Trophoblast cell (in vitro differentiated cells and primary cell): ENCODE results near the gene SLC2A14.
"Not testable (repeated sequence)": the region's sequence is repeated elsewhere in the genome, so short reads cannot be mapped to it uniquely, and the experiment has no call there.

Source experiments
- DNase-seq, 2 donors: peaks; one replicate each; pipeline ENCODE4 v3.0.0-alpha.2; 2016
- H2AFZ ChIP-seq: 2 replicates; pipeline ENCODE4 v1.6.1; 2013; ENCODE audit warnings: low read length, moderate library complexity, mild to moderate bottlenecking; ENCODE audit not compliant: insufficient read depth, poor library complexity
- H2AK5ac ChIP-seq: 2 replicates; pipeline ENCODE4 v1.6.1; 2013; ENCODE audit warnings: mild to moderate bottlenecking, low read length
- H2BK120ac ChIP-seq: 2 replicates; pipeline ENCODE4 v1.6.1; 2013; ENCODE audit warnings: low read length, mild to moderate bottlenecking, moderate library complexity; ENCODE audit not compliant: insufficient read depth, poor library complexity
- H2BK12ac ChIP-seq: 2 replicates; pipeline ENCODE4 v1.6.1; 2013; ENCODE audit warnings: mild to moderate bottlenecking, low read length, moderate library complexity
- H2BK5ac ChIP-seq: 2 replicates; pipeline ENCODE4 v1.6.1; 2013; ENCODE audit warnings: low read length, low read depth, moderate library complexity, mild to moderate bottlenecking; ENCODE audit not compliant: poor library complexity
- H3K14ac ChIP-seq: 2 replicates; pipeline ENCODE4 v1.6.1; 2013; ENCODE audit warnings: mild to moderate bottlenecking, low read length
- H3K18ac ChIP-seq: 2 replicates; pipeline ENCODE4 v1.6.1; 2013; ENCODE audit warnings: mild to moderate bottlenecking, low read length
- H3K23ac ChIP-seq: 2 replicates; pipeline ENCODE4 v1.6.1; 2013; ENCODE audit warnings: low read length
- H3K27ac ChIP-seq: 2 replicates; pipeline ENCODE4 v1.5.1; 2013; ENCODE audit warnings: low read depth, mild to moderate bottlenecking, inconsistent platforms, low read length, moderate library complexity
- H3K27me3 ChIP-seq: 2 replicates; pipeline ENCODE4 v1.6.1; 2013; ENCODE audit warnings: inconsistent platforms, mild to moderate bottlenecking, low read length, moderate library complexity; ENCODE audit not compliant: insufficient read depth
- H3K36me3 ChIP-seq, 2 experiments: 1 replicate in 1 of 2; 2 replicates in 1 of 2; pipeline ENCODE4 v1.6.1; 2013; ENCODE audit warnings: low read length in 2 of 2, mild to moderate bottlenecking in 2 of 2, moderate library complexity in 1 of 2; ENCODE audit not compliant: insufficient read depth in 2 of 2, control insufficient read depth in 1 of 2
- H3K4ac ChIP-seq: 2 replicates; pipeline ENCODE4 v1.6.1; 2013; ENCODE audit warnings: low read depth, mild to moderate bottlenecking, low read length, moderate library complexity
- H3K4me1 ChIP-seq, 2 experiments: 1 replicate in 1 of 2; 2 replicates in 1 of 2; pipeline ENCODE4 v1.6.1; 2013; ENCODE audit warnings: low read length in 2 of 2, mild to moderate bottlenecking in 2 of 2, moderate library complexity in 1 of 2; ENCODE audit not compliant: insufficient read depth in 2 of 2, control insufficient read depth in 1 of 2
- H3K4me2 ChIP-seq: 2 replicates; pipeline ENCODE4 v1.6.1; 2013; ENCODE audit warnings: inconsistent platforms, mild to moderate bottlenecking, low read length, moderate library complexity
- H3K4me3 ChIP-seq: 2 replicates; pipeline ENCODE4 v1.5.1; 2013; ENCODE audit warnings: mild to moderate bottlenecking, low read depth, low read length, inconsistent platforms
- H3K79me1 ChIP-seq: one replicate; pipeline ENCODE4 v1.6.1; 2013; ENCODE audit warnings: low read length
- H3K79me2 ChIP-seq: 2 replicates; pipeline ENCODE4 v1.6.1; 2013; ENCODE audit warnings: low read length, mild to moderate bottlenecking; ENCODE audit not compliant: control insufficient read depth, insufficient read depth, poor library complexity
- H3K9ac ChIP-seq: 2 replicates; pipeline ENCODE4 v1.6.1; 2013; ENCODE audit warnings: mild to moderate bottlenecking, low read length
- H3K9me3 ChIP-seq: 2 replicates; pipeline ENCODE4 v1.6.1; 2013; ENCODE audit warnings: low read depth, mild to moderate bottlenecking, control low read depth, inconsistent platforms, low read length; ENCODE audit not compliant: insufficient read depth
- H4K12ac ChIP-seq: 2 replicates; pipeline ENCODE4 v1.6.1; 2013; ENCODE audit warnings: low read depth, mild to moderate bottlenecking, low read length, moderate library complexity
- H4K8ac ChIP-seq: 2 replicates; pipeline ENCODE4 v1.6.1; 2013; ENCODE audit warnings: low read depth, mild to moderate bottlenecking, low read length, moderate library complexity
- H4K91ac ChIP-seq: one replicate; pipeline ENCODE4 v1.6.1; 2013; ENCODE audit warnings: low read depth, mild to moderate bottlenecking, low read length, moderate library complexity
- WGBS: extraction: QIAGEN DNeasy Blood & Tissue Kit; methylation state at CpG from one replicate; pipeline ENCODE4 v1.1.7; 2013; ENCODE audit warnings: missing lambda C conversion rate; ENCODE audit not compliant: insufficient read length, insufficient coverage; ENCODE audit errors: extremely low coverage; 5-methylcytosine and 5-hydroxymethylcytosine counted together

SLC2A14 gene

DNA sequence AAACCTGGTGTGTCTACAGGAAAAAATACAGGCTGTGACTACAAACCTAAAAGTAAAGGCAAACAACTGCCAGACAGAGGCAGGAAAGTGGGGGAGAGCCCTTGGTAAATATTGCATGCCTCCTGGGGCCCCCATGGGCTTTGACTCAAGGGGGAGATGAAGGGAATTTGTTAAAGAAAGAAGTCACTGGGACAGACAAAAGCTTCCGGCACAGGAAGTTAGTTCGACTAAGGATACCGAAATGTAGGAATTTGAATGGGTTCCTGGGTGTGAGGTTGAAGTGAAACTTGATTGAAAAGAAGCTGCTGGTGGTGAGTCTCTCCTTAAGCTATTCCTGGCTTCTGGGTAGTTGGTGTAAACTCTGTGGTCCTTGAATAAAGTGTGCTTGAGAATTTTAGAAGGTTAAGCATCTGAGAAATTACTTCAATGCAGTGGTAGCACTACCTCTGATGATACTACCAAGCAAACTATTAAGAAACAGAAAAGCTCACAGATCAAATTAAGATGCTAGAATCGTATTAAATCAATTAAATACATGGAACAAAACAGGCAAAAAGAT, 73.9 kb downstream of the SLC2A14 start:
- not testable (repeated sequence) for H3K9me3 ChIP-seq, H4K8ac ChIP-seq, H3K14ac ChIP-seq, H3K4ac ChIP-seq, H3K4me1 ChIP-seq, H2BK5ac ChIP-seq, H2AK5ac ChIP-seq, H4K12ac ChIP-seq, H3K79me2 ChIP-seq, H4K91ac ChIP-seq, H3K4me3 ChIP-seq, H3K27me3 ChIP-seq, H3K27ac ChIP-seq, H3K36me3 ChIP-seq, H2BK12ac ChIP-seq, H3K79me1 ChIP-seq, H3K9ac ChIP-seq, DNase-seq, H2AFZ ChIP-seq, H3K18ac ChIP-seq, H2BK120ac ChIP-seq, H3K23ac ChIP-seq, H3K4me2 ChIP-seq
- no CpG with 5 or more reads among the region's 4 CpGs for WGBS

DNA sequence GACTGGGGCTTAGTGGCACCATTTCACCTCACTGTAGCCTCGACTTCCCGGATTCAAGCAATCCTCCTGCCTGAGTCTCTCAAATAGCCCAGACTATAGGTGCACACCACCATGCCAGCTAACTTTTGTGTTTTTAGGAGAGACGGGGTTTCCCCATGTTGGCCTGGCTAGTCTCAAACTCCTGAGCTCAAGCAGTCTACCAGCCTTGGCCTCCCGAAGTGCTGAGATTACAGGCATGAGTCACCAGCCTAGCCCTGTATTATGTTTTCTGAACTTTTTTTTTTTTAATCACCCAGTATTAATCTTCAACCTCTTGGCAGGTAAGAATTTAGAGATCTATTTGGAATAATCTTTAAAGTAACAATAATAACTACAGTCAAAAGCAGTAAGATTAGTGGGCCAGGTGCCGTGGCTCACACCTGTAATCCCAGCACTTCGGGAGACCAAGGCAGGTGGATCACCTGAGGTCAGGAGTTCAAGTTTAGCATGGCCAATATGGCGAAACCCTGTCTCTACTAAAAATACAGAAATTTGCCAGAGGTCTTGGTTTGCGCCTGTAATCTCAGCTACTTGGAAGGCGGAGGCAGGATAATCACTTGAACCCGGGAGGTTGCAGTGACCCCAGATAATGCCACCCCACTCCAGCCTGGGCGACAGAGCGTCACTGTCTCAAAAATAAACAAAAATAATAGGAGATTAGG, 74.9 kb downstream of the SLC2A14 start:
- no peak overlapping the region for H2BK5ac ChIP-seq
- H3K79me1 ChIP-seq, result no peaks in the 10 kb centered on the region
- WGBS, result no CpG with 5 or more reads among the region's 12 CpGs
- H3K27ac ChIP-seq, result no peak overlapping the region
- no peak overlapping the region for H4K12ac ChIP-seq
- no peak overlapping the region for H2BK120ac ChIP-seq
- H3K79me2 ChIP-seq, result no peaks in the 10 kb centered on the region
- no peaks in the 10 kb centered on the region for H3K36me3 ChIP-seq
- no peak overlapping the region for H3K23ac ChIP-seq
- no peak overlapping the region for H3K14ac ChIP-seq
- H3K18ac ChIP-seq, result no peak overlapping the region
- DNase-seq, result no peak
- H3K4ac ChIP-seq, result no peak overlapping the region
- no peak overlapping the region for H2AFZ ChIP-seq
- H3K9me3 ChIP-seq, result no peaks in the 10 kb centered on the region
- no peak overlapping the region for H2BK12ac ChIP-seq
- H4K8ac ChIP-seq, result no peak overlapping the region
- no peaks in the 10 kb centered on the region for H3K27me3 ChIP-seq
- H3K4me2 ChIP-seq, result no peak overlapping the region
- H3K4me3 ChIP-seq, result no peak overlapping the region
- H3K9ac ChIP-seq, result no peak overlapping the region
- H4K91ac ChIP-seq, result no peak overlapping the region
- no peak overlapping the region for H2AK5ac ChIP-seq
- peaks cover 0 to 2% of the 10 kb centered on the region in 2 experiments for H3K4me1 ChIP-seq

DNA sequence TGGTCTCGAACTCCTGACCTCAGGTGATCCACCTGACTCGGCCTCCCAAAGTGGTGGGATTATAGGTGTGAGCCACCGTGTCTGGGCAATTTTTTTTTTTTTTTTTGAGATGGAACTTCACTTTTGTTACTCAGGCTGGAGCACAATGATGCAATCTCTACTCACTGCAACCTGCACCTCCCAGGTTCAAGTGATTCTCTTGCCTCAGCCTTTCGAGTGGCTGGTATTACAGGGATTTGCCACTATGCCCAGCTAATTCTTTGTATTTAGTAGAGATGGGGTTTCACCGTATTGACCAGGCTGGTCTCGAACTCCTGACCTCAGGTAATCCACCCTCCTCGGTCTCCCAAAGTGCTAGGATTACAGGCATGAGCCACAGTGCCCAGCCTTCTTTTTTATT, 75.4 kb downstream of the SLC2A14 start:
- not testable (repeated sequence) for H3K27me3 ChIP-seq, H3K18ac ChIP-seq, H3K79me2 ChIP-seq, H4K91ac ChIP-seq, H3K4me3 ChIP-seq, H2AFZ ChIP-seq, H3K4me2 ChIP-seq, H3K27ac ChIP-seq, H3K79me1 ChIP-seq, H3K36me3 ChIP-seq, H2AK5ac ChIP-seq, H4K8ac ChIP-seq, H2BK120ac ChIP-seq, H3K23ac ChIP-seq, H3K4me1 ChIP-seq, H3K14ac ChIP-seq, H3K4ac ChIP-seq, H3K9me3 ChIP-seq, DNase-seq, H4K12ac ChIP-seq, H2BK5ac ChIP-seq, H3K9ac ChIP-seq, H2BK12ac ChIP-seq
- WGBS, result no CpG with 5 or more reads among the region's 7 CpGs

DNA sequence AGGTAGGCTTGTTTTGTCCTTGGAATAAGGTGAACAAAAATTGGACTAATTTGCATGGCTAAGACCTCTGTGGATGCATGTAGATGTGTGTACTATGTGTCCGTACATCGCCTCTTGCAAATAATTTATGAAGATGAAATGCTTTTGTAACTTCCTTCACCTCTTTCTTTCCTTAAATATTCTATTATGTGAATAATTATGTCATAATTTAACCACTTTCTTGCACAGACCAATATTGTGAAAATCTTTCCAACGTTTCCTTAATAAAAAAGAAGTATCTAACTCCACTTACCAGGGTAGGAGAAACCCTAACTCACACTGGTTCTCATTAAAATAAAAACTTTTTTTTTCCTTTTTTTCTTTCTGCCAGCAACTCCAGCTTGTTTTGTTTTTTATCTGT, 79.5 kb downstream of the SLC2A14 start:
- Histone ChIP-seq H2AK5ac (no peak overlapping the region), H4K12ac (no peak overlapping the region), H3K18ac (no peak overlapping the region), H3K79me1 (no peaks in the 10 kb centered on the region), H3K14ac (no peak overlapping the region), H2AFZ (no peak overlapping the region), H2BK120ac (no peak overlapping the region), H2BK12ac (no peak overlapping the region), H3K36me3 (no peaks in the 10 kb centered on the region), H4K8ac (no peak overlapping the region), H3K23ac (no peak overlapping the region), H3K4me3 (no peak overlapping the region), H3K4me2 (no peak overlapping the region), H2BK5ac (no peak overlapping the region), H3K27ac (no peak overlapping the region), H4K91ac (no peak overlapping the region), H3K79me2 (no peaks in the 10 kb centered on the region), H3K9me3 (no peaks in the 10 kb centered on the region), H3K9ac (no peak overlapping the region), H3K27me3 (no peaks in the 10 kb centered on the region), H3K4me1 (peaks cover 0 to 2% of the 10 kb centered on the region in 2 experiments), H3K4ac (no peak overlapping the region)
- DNase-seq, result no peak
- no CpG with 5 or more reads among the region's 3 CpGs for WGBS
